MM.1S (cell line): Measurements from ENCODE around the gene TAF5L.

ENCODE experiments used
- DNase-seq: peaks from one replicate; pipeline ENCODE4 v3.0.0-alpha.2; 2015
- H2AFZ ChIP-seq: fragments of 300-600 bp; sonication (generic); 2 replicates; pipeline ENCODE4 v1.6.0; 2016; ENCODE audit warnings: antibody characterized with exemption, low read length
- H3F3A ChIP-seq: fragments of 300-600 bp; sonication (generic); 2 replicates; pipeline ENCODE4 v1.6.1; 2016; ENCODE audit warnings: mild to moderate bottlenecking, antibody characterized with exemption, low read length, moderate library complexity, mixed read lengths; ENCODE audit not compliant: insufficient read depth
- H3K27ac ChIP-seq: fragments of 300-600 bp; sonication (generic); 2 replicates; pipeline ENCODE4 v1.5.1; 2016; ENCODE audit warnings: mild to moderate bottlenecking, low read length
- H3K27me3 ChIP-seq: fragments of 300-600 bp; sonication (generic); replicated peaks from 2 replicates; pipeline ENCODE4 v1.6.0; 2016; ENCODE audit warnings: low read length; ENCODE audit not compliant: insufficient read depth
- H3K36me3 ChIP-seq: fragments of 300-600 bp; sonication (generic); replicated peaks from 2 replicates; pipeline ENCODE4 v1.6.1; 2016; ENCODE audit warnings: mild to moderate bottlenecking, low read length, mixed read lengths; ENCODE audit not compliant: insufficient read depth
- H3K4me1 ChIP-seq: fragments of 300-600 bp; sonication (generic); 2 replicates; pipeline ENCODE4 v1.6.1; 2016; ENCODE audit warnings: low read length, mixed read lengths
- H3K4me2 ChIP-seq: fragments of 300-600 bp; sonication (generic); 2 replicates; pipeline ENCODE4 v1.6.0; 2016; ENCODE audit warnings: low read depth, low read length
- H3K4me3 ChIP-seq: fragments of 300-600 bp; sonication (generic); 2 replicates; pipeline ENCODE4 v1.5.1; 2016; ENCODE audit warnings: low read length, mixed read lengths
- H3K79me2 ChIP-seq: fragments of 300-600 bp; sonication (generic); 2 replicates; pipeline ENCODE4 v1.6.1; 2016; ENCODE audit warnings: mixed run types, low read length, mixed read lengths
- H3K9ac ChIP-seq: fragments of 300-600 bp; sonication (generic); 2 replicates; pipeline ENCODE4 v1.6.1; 2016; ENCODE audit warnings: low read length, mixed read lengths
- H3K9me2 ChIP-seq: fragments of 300-600 bp; sonication (generic); replicated peaks from 2 replicates; pipeline ENCODE4 v1.6.1; 2016; ENCODE audit warnings: mild to moderate bottlenecking, low read length, mixed read lengths; ENCODE audit not compliant: insufficient read depth
- H3K9me3 ChIP-seq: fragments of 300-600 bp; sonication (generic); replicated peaks from 2 replicates; pipeline ENCODE4 v1.6.1; 2016; ENCODE audit warnings: mild to moderate bottlenecking, low read length, mixed read lengths; ENCODE audit not compliant: insufficient read depth
- H4K20me1 ChIP-seq: fragments of 300-600 bp; sonication (generic); 2 replicates; pipeline ENCODE4 v1.6.1; 2016; ENCODE audit warnings: mild to moderate bottlenecking, low read length, moderate library complexity, mixed read lengths; ENCODE audit not compliant: insufficient read depth
- EZH2 ChIP-seq: fragments of 300-600 bp; sonication (generic); optimal IDR thresholded peaks from 2 replicates; pipeline ENCODE3; 2017; ENCODE audit warnings: low read depth, mild to moderate bottlenecking, antibody characterized with exemption, low read length, mixed read lengths
- EZH2phosphoT487 ChIP-seq: fragments of 300-600 bp; sonication (generic); IDR thresholded peaks from 2 replicates; pipeline ENCODE4 v1.6.1; 2018; ENCODE audit warnings: antibody characterized with exemption, low read length
- TF ChIP-seq, protein P1 (sequence below): fragments of 300-600 bp; sonication (generic); IDR thresholded peaks from 2 replicates; pipeline ENCODE4 v1.5.1; 2016; ENCODE audit warnings: antibody characterized with exemption, low read length, mixed read lengths

Gene TAF5L

DNA sequence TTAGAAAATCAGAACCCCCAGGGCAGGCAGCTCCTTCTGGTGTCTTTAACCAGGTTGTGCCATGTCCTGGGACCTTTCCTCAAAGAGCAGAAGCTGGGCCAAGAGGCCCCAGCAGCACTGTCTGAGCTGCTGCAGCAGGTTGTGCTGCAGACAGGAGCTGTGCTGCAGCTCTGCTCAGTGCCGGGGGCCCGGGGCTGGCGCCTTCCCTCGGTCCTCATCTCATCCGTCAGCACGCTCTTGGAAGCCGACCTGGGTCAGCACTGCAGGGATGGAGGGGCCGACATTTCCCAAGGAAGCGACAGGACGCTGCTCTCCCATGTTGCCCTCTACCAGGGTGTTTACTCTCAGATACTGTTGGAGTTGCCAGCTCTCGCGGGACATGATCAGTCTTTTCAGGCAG, 11.8 kb upstream of the TAF5L start:
- Histone ChIP-seq H3K36me3 (peaks cover 24% of the 10 kb centered on the region), H4K20me1 (peaks cover 5% of the 10 kb centered on the region; the same call in 1 of the 2 replicates), H3K27me3 (no peaks in the 10 kb centered on the region), H3F3A (no peaks in the 10 kb centered on the region; the same call in 1 of the 2 replicates), H3K4me1 (no peaks in the 10 kb centered on the region), H3K27ac (no peak overlapping the region), H3K9ac (no peak overlapping the region), H3K4me3 (no peak overlapping the region), H3K79me2 (peaks cover 89% of the 10 kb centered on the region), H3K9me2 (no peaks in the 10 kb centered on the region), H3K9me3 (no peaks in the 10 kb centered on the region), H2AFZ (no peak overlapping the region), H3K4me2 (no peak overlapping the region)
- DNase-seq: no peak
- TF ChIP-seq EZH2phosphoT487 (no peak), EZH2 (no peak)
- TF ChIP-seq, protein P1, sequence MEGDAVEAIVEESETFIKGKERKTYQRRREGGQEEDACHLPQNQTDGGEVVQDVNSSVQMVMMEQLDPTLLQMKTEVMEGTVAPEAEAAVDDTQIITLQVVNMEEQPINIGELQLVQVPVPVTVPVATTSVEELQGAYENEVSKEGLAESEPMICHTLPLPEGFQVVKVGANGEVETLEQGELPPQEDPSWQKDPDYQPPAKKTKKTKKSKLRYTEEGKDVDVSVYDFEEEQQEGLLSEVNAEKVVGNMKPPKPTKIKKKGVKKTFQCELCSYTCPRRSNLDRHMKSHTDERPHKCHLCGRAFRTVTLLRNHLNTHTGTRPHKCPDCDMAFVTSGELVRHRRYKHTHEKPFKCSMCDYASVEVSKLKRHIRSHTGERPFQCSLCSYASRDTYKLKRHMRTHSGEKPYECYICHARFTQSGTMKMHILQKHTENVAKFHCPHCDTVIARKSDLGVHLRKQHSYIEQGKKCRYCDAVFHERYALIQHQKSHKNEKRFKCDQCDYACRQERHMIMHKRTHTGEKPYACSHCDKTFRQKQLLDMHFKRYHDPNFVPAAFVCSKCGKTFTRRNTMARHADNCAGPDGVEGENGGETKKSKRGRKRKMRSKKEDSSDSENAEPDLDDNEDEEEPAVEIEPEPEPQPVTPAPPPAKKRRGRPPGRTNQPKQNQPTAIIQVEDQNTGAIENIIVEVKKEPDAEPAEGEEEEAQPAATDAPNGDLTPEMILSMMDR: no peak

DNA sequence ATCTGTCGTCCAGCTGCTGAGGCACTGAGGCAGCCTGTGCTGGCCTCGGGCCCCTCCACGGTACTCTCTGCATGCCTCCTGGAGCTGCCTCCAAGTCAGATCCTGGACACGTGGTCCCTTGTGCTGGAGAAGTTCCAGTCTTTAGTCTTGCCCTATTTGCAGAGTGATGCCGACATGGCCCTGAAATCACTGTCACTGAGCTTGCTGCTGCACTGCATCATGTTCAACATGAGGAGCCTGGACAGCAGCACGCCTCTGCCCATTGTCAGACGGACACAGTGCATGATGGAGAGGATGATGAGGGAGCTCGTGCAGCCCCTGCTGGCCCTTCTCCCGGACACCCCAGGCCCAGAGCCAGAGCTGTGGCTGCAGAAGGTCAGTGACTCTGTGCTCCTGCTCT, 10.1 kb upstream of the TAF5L start:
- Histone ChIP-seq H3K36me3 (peaks cover 29% of the 10 kb centered on the region), H4K20me1 (peaks cover 5% of the 10 kb centered on the region; the same call in 1 of the 2 replicates), H3K79me2 (peaks cover 90% of the 10 kb centered on the region), H3K9me3 (no peaks in the 10 kb centered on the region), H3K9ac (no peak overlapping the region), H3K4me3 (no peak overlapping the region), H3K27me3 (no peaks in the 10 kb centered on the region), H3K4me1 (no peaks in the 10 kb centered on the region), H2AFZ (no peak overlapping the region), H3K4me2 (no peak overlapping the region), H3F3A (no peaks in the 10 kb centered on the region; the same call in 1 of the 2 replicates), H3K9me2 (no peaks in the 10 kb centered on the region), H3K27ac (no peak overlapping the region)
- DNase-seq: no peak
- TF ChIP-seq, protein P1: no peak
- no peak for TF ChIP-seq EZH2phosphoT487

DNA sequence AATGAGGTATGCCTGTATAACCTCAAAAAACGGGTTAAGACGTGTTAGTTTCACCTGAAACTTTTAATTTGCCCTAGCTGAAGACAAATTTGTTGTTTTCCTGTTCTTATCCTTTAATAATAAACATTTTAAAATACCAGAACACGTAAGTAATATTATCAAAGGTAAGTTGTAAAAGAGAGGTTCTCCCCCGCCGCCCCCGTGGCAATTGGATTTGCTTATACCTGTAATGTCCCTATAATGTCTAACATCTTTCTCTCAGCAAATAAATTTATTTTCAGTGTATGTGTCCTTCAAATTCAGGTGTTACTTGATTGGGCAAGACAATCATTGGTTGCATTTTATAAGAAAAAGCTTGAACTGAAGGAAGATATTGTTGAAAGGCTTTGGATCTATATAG, 6.0 kb upstream of the TAF5L start:
- Histone ChIP-seq H3K27ac (no peak overlapping the region), H4K20me1 (peaks cover 17% of the 10 kb centered on the region), H3K27me3 (no peaks in the 10 kb centered on the region), H3K36me3 (peaks cover 26% of the 10 kb centered on the region), H3F3A (no peaks in the 10 kb centered on the region; the same call in 1 of the 2 replicates), H3K9me3 (no peaks in the 10 kb centered on the region), H3K4me1 (peaks cover 7% of the 10 kb centered on the region; the same call in 1 of the 2 replicates), H3K79me2 (peaks cover 92% of the 10 kb centered on the region), H3K9ac (no peak overlapping the region), H3K9me2 (no peaks in the 10 kb centered on the region), H2AFZ (no peak overlapping the region), H3K4me3 (no peak overlapping the region), H3K4me2 (no peak overlapping the region)
- TF ChIP-seq, protein P1: no peak
- no peak for TF ChIP-seq EZH2phosphoT487
- no peak for TF ChIP-seq EZH2
- no peak for DNase-seq
